GM23338 (cell line): Measurements from ENCODE around the gene CDH5. TPM values are rescaled to one million over a fixed set of nuclear protein-coding genes. Genes with fewer than 3 reads are reported as not detected.

Source experiments
- ATAC-seq: fragments of 200-7000 bp; cut with Tn5 transposase; 3 replicates; pipeline ENCODE4 v1.9.1; 2020
- DNase-seq: peaks from one replicate; pipeline ENCODE4 v3.0.0-alpha.2; 2015; ENCODE audit warnings: low spot score
- H2AFZ ChIP-seq: fragments of 200-600 bp; sonication (generic); 2 replicates; pipeline ENCODE4 v1.8.0; 2016; ENCODE audit warnings: antibody characterized with exemption, mild to moderate bottlenecking, moderate library complexity
- H3F3A ChIP-seq: fragments of 200-600 bp; sonication (generic); replicated peaks from 2 replicates; pipeline ENCODE4 v1.8.0; 2017; ENCODE audit warnings: antibody characterized with exemption, mixed run types, low read depth
- H3K27ac ChIP-seq: fragments of 200-600 bp; sonication (generic); 2 replicates; pipeline ENCODE4 v1.6.1; 2016; ENCODE audit warnings: low read depth
- H3K27me3 ChIP-seq: fragments of 200-600 bp; sonication (generic); 2 replicates; pipeline ENCODE4 v1.8.0; 2016; ENCODE audit warnings: mild to moderate bottlenecking, mixed run types, moderate library complexity; ENCODE audit not compliant: insufficient read depth
- H3K36me3 ChIP-seq: fragments of 200-600 bp; sonication (generic); 2 replicates; pipeline ENCODE4 v1.8.0; 2016; ENCODE audit warnings: mild to moderate bottlenecking; ENCODE audit not compliant: insufficient read depth
- H3K4me1 ChIP-seq: fragments of 200-600 bp; sonication (generic); 2 replicates; pipeline ENCODE4 v1.8.0; 2016; ENCODE audit warnings: mild to moderate bottlenecking, moderate library complexity; ENCODE audit not compliant: insufficient read depth
- H3K4me2 ChIP-seq: fragments of 200-600 bp; sonication (generic); 2 replicates; pipeline ENCODE4 v1.7.1; 2017; ENCODE audit warnings: mixed run types
- H3K4me3 ChIP-seq: fragments of 200-600 bp; sonication (generic); 2 replicates; pipeline ENCODE4 v1.6.1; 2016; ENCODE audit warnings: mixed run types
- H3K79me2 ChIP-seq: fragments of 200-600 bp; sonication (generic); replicated peaks from 2 replicates; pipeline ENCODE4 v1.8.0; 2017; ENCODE audit warnings: mild to moderate bottlenecking; ENCODE audit not compliant: insufficient read depth
- H3K9me2 ChIP-seq: fragments of 200-600 bp; sonication (generic); 2 replicates; pipeline ENCODE4 v1.8.0; 2017; ENCODE audit not compliant: insufficient read depth
- H4K20me1 ChIP-seq: fragments of 200-600 bp; sonication (generic); replicated peaks from 2 replicates; pipeline ENCODE4 v1.8.0; 2017; ENCODE audit warnings: mild to moderate bottlenecking; ENCODE audit not compliant: insufficient read depth
- H3K27ac Mint-ChIP-seq: 2 replicates; pipeline ENCODE4 v1.8.0; 2020; ENCODE audit warnings: inconsistent platforms, mild to moderate bottlenecking, moderate library complexity, mixed read lengths
- H3K27me3 Mint-ChIP-seq: 3 replicates; pipeline ENCODE4 v1.8.0; 2022; ENCODE audit warnings: low read depth, mild to moderate bottlenecking, moderate library complexity, mixed read lengths, inconsistent platforms; ENCODE audit not compliant: insufficient read depth, poor library complexity
- H3K36me3 Mint-ChIP-seq: 3 replicates; pipeline ENCODE4 v1.8.0; 2021; ENCODE audit warnings: low read depth, mild to moderate bottlenecking, inconsistent platforms, moderate library complexity, mixed read lengths
- H3K4me1 Mint-ChIP-seq: 3 replicates; pipeline ENCODE4 v1.8.0; 2020; ENCODE audit warnings: mild to moderate bottlenecking, inconsistent platforms, mixed read lengths
- H3K4me3 Mint-ChIP-seq: 3 replicates; pipeline ENCODE4 v1.8.0; 2021; ENCODE audit warnings: moderate library complexity, mild to moderate bottlenecking, inconsistent platforms, mixed read lengths
- H3K9me3 Mint-ChIP-seq: 3 replicates; pipeline ENCODE4 v1.8.0; 2020; ENCODE audit warnings: moderate library complexity, mild to moderate bottlenecking, inconsistent platforms, mixed read lengths
- POLR2AphosphoS5 ChIP-seq: IDR thresholded peaks from 2 replicates; pipeline ENCODE4 v1.6.1; 2016; ENCODE audit warnings: antibody characterized with exemption, low read depth
- polyA plus RNA-seq: library from polyadenylated mRNA; unstranded; fragments of >200 nt; fragmentation: Nextera tagmentation; extraction: Ambion mirVana; gene quantifications from 2 replicates; pipeline ENCODE4 v1.2.1, GENCODE V29; 2016
- total RNA-seq: library from RNA; depleted of rRNA; stranded (reverse); fragments of >200 nt; shearing (Covaris generic); gene quantifications from 2 replicates; pipeline ENCODE4 v1.2.3, GENCODE V29; 2014
- TF ChIP-seq, protein P1 (sequence below): IDR thresholded peaks from one replicate; pipeline ENCODE4 v1.6.1; 2018; ENCODE audit warnings: antibody characterized with exemption; ENCODE audit not compliant: unreplicated experiment
- TF ChIP-seq, protein P2 (sequence below): fragments of 250-450 bp; sonication (Bioruptor Pico); IDR thresholded peaks from 2 replicates; pipeline ENCODE4 v1.5.0; 2020; ENCODE audit warnings: mild to moderate bottlenecking, moderate library complexity
- TF ChIP-seq, protein P3 (sequence below), 2 experiments: fragments of 200-600 bp in 1 of 2; sonication (generic) in 1 of 2; conservative IDR thresholded peaks; 2 replicates each; pipeline versions ENCODE4 v1.5.1 to v1.6.1; 2016 to 2017; ENCODE audit warnings: antibody characterized with exemption in 2 of 2, low read depth in 2 of 2, mild to moderate bottlenecking in 2 of 2, moderate library complexity in 1 of 2

CDH5 gene
- total and polyA plus RNA-seq, 2 experiments from 2014 or later: 0.18 TPM; not detected in 1

DNA sequence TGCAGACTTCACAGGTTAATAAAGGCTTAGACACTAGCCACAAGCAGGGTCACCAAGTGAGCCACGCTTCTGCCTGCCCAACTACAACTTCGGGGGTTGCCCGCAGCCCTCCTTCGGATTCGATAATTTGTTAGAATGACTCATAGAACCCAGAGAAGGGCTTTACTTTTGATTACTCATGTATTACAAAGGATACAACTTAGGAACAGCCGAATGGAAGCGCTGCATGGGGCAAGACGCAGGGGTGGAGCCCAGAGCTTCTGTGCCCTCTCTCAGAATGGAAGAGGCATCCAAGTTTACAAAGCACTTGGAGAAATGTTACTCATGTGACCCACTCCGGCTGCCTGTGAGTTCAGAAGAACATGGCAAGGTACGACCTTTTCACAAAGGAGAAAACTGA, 7.5 kb upstream of the CDH5 start:
- Histone ChIP-seq H3K4me2 (no peak overlapping the region), H2AFZ (no peak overlapping the region), H3K27ac (no peak overlapping the region), H3F3A (no peaks in the 10 kb centered on the region), H4K20me1 (no peaks in the 10 kb centered on the region), H3K36me3 (no peaks in the 10 kb centered on the region), H3K27me3 (no peaks in the 10 kb centered on the region), H3K9me2 (no peaks in the 10 kb centered on the region), H3K79me2 (no peaks in the 10 kb centered on the region), H3K4me1 (no peaks in the 10 kb centered on the region), H3K4me3 (no peak overlapping the region)
- no peak for ATAC-seq
- Mint-ChIP-seq H3K4me3 (no peak overlapping the region), H3K4me1 (peaks cover 21% of the 10 kb centered on the region), H3K27ac (no peak overlapping the region), H3K36me3 (no peaks in the 10 kb centered on the region), H3K9me3 (no peaks in the 10 kb centered on the region; the same call in 2 of the 3 replicates), H3K27me3 (peaks cover 16% of the 10 kb centered on the region)
- TF ChIP-seq, protein P1, sequence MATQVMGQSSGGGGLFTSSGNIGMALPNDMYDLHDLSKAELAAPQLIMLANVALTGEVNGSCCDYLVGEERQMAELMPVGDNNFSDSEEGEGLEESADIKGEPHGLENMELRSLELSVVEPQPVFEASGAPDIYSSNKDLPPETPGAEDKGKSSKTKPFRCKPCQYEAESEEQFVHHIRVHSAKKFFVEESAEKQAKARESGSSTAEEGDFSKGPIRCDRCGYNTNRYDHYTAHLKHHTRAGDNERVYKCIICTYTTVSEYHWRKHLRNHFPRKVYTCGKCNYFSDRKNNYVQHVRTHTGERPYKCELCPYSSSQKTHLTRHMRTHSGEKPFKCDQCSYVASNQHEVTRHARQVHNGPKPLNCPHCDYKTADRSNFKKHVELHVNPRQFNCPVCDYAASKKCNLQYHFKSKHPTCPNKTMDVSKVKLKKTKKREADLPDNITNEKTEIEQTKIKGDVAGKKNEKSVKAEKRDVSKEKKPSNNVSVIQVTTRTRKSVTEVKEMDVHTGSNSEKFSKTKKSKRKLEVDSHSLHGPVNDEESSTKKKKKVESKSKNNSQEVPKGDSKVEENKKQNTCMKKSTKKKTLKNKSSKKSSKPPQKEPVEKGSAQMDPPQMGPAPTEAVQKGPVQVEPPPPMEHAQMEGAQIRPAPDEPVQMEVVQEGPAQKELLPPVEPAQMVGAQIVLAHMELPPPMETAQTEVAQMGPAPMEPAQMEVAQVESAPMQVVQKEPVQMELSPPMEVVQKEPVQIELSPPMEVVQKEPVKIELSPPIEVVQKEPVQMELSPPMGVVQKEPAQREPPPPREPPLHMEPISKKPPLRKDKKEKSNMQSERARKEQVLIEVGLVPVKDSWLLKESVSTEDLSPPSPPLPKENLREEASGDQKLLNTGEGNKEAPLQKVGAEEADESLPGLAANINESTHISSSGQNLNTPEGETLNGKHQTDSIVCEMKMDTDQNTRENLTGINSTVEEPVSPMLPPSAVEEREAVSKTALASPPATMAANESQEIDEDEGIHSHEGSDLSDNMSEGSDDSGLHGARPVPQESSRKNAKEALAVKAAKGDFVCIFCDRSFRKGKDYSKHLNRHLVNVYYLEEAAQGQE: no peak
- TF ChIP-seq POLR2AphosphoS5: no peak
- TF ChIP-seq, protein P2, sequence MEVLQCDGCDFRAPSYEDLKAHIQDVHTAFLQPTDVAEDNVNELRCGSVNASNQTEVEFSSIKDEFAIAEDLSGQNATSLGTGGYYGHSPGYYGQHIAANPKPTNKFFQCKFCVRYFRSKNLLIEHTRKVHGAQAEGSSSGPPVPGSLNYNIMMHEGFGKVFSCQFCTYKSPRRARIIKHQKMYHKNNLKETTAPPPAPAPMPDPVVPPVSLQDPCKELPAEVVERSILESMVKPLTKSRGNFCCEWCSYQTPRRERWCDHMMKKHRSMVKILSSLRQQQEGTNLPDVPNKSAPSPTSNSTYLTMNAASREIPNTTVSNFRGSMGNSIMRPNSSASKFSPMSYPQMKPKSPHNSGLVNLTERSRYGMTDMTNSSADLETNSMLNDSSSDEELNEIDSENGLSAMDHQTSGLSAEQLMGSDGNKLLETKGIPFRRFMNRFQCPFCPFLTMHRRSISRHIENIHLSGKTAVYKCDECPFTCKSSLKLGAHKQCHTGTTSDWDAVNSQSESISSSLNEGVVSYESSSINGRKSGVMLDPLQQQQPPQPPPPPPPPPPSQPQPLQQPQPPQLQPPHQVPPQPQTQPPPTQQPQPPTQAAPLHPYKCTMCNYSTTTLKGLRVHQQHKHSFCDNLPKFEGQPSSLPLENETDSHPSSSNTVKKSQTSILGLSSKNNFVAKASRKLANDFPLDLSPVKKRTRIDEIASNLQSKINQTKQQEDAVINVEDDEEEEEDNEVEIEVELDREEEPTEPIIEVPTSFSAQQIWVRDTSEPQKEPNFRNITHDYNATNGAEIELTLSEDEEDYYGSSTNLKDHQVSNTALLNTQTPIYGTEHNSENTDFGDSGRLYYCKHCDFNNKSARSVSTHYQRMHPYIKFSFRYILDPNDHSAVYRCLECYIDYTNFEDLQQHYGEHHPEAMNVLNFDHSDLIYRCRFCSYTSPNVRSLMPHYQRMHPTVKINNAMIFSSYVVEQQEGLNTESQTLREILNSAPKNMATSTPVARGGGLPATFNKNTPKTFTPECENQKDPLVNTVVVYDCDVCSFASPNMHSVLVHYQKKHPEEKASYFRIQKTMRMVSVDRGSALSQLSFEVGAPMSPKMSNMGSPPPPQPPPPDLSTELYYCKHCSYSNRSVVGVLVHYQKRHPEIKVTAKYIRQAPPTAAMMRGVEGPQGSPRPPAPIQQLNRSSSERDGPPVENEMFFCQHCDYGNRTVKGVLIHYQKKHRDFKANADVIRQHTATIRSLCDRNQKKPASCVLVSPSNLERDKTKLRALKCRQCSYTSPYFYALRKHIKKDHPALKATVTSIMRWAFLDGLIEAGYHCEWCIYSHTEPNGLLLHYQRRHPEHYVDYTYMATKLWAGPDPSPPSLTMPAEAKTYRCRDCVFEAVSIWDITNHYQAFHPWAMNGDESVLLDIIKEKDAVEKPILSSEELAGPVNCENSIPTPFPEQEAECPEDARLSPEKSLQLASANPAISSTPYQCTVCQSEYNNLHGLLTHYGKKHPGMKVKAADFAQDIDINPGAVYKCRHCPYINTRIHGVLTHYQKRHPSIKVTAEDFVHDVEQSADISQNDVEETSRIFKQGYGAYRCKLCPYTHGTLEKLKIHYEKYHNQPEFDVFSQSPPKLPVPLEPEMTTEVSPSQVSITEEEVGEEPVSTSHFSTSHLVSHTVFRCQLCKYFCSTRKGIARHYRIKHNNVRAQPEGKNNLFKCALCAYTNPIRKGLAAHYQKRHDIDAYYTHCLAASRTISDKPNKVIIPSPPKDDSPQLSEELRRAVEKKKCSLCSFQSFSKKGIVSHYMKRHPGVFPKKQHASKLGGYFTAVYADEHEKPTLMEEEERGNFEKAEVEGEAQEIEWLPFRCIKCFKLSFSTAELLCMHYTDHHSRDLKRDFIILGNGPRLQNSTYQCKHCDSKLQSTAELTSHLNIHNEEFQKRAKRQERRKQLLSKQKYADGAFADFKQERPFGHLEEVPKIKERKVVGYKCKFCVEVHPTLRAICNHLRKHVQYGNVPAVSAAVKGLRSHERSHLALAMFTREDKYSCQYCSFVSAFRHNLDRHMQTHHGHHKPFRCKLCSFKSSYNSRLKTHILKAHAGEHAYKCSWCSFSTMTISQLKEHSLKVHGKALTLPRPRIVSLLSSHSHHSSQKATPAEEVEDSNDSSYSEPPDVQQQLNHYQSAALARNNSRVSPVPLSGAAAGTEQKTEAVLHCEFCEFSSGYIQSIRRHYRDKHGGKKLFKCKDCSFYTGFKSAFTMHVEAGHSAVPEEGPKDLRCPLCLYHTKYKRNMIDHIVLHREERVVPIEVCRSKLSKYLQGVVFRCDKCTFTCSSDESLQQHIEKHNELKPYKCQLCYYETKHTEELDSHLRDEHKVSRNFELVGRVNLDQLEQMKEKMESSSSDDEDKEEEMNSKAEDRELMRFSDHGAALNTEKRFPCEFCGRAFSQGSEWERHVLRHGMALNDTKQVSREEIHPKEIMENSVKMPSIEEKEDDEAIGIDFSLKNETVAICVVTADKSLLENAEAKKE (CRISPR knock-in tag): no peak
- TF ChIP-seq, protein P3, sequence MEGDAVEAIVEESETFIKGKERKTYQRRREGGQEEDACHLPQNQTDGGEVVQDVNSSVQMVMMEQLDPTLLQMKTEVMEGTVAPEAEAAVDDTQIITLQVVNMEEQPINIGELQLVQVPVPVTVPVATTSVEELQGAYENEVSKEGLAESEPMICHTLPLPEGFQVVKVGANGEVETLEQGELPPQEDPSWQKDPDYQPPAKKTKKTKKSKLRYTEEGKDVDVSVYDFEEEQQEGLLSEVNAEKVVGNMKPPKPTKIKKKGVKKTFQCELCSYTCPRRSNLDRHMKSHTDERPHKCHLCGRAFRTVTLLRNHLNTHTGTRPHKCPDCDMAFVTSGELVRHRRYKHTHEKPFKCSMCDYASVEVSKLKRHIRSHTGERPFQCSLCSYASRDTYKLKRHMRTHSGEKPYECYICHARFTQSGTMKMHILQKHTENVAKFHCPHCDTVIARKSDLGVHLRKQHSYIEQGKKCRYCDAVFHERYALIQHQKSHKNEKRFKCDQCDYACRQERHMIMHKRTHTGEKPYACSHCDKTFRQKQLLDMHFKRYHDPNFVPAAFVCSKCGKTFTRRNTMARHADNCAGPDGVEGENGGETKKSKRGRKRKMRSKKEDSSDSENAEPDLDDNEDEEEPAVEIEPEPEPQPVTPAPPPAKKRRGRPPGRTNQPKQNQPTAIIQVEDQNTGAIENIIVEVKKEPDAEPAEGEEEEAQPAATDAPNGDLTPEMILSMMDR (conservative IDR thresholded peaks at IDR 0.05; ENCODE audit: low read depth in 2 of 2): no peak
- DNase-seq: no peak
